SK-N-SH treated with all-trans-retinoic acid at 6 μM for 48 hours (cell line): Measurements from ENCODE around the gene SON.

Experiments used
- ATAC-seq: fragments of 200-7000 bp; cut with Tn5 transposase; 3 replicates; pipeline ENCODE4 v1.9.1; 2020; ENCODE audit warnings: mild to moderate bottlenecking, moderate library complexity
- ARNTL ChIP-seq: fragments of 450-650 bp; formaldehyde crosslinking; IDR thresholded peaks from 2 replicates; pipeline ENCODE4 v1.5.0; 2020; ENCODE audit warnings: low read depth, mild to moderate bottlenecking, moderate library complexity, borderline replicate concordance
- ESRRG ChIP-seq: fragments of 250-450 bp; sonication (Bioruptor Pico); IDR thresholded peaks from 2 replicates; pipeline ENCODE4 v1.6.1; 2021; ENCODE audit warnings: mild to moderate bottlenecking
- GLIS3 ChIP-seq: fragments of 250-450 bp; sonication (Bioruptor Pico); IDR thresholded peaks from 2 replicates; pipeline ENCODE4 v1.5.0; 2020; ENCODE audit warnings: mild to moderate bottlenecking, moderate library complexity
- ISL1 ChIP-seq: fragments of 250-450 bp; sonication (Bioruptor Pico); IDR thresholded peaks from 2 replicates; pipeline ENCODE4 v2.1.2; 2022; ENCODE audit warnings: mild to moderate bottlenecking, moderate library complexity
- OSR1 ChIP-seq: fragments of 250-450 bp; sonication (Bioruptor Pico); IDR thresholded peaks from 2 replicates; pipeline ENCODE4 v1.8.0; 2022; ENCODE audit warnings: moderate library complexity, mild to moderate bottlenecking, inconsistent platforms
- PPARA ChIP-seq: fragments of 250-450 bp; sonication (Bioruptor Pico); IDR thresholded peaks from 2 replicates; pipeline ENCODE4 v1.5.0; 2020; ENCODE audit warnings: mild to moderate bottlenecking, borderline replicate concordance
- RARB ChIP-seq: fragments of 250-450 bp; sonication (Bioruptor Pico); IDR thresholded peaks from 2 replicates; pipeline ENCODE4 v1.8.0; 2021; ENCODE audit warnings: mild to moderate bottlenecking, moderate library complexity
- SNAI2 ChIP-seq: fragments of 250-450 bp; sonication (Bioruptor Pico); IDR thresholded peaks from 2 replicates; pipeline ENCODE4 v1.5.0; 2020; ENCODE audit warnings: mild to moderate bottlenecking, moderate library complexity
- TCF4 ChIP-seq: fragments of 250-450 bp; sonication (Bioruptor Pico); IDR thresholded peaks from 2 replicates; pipeline ENCODE4 v1.8.0; 2021; ENCODE audit warnings: mild to moderate bottlenecking, moderate library complexity, borderline replicate concordance
- TOX ChIP-seq: fragments of 250-450 bp; sonication (Bioruptor Pico); IDR thresholded peaks from 2 replicates; pipeline ENCODE4 v1.8.0; 2021; ENCODE audit warnings: mild to moderate bottlenecking, moderate library complexity, borderline replicate concordance
- ZC3H10 ChIP-seq: fragments of 250-450 bp; sonication (Bioruptor Pico); IDR thresholded peaks from 2 replicates; pipeline ENCODE4 v1.5.1; 2021; ENCODE audit warnings: mild to moderate bottlenecking, moderate library complexity
- ZFP3 ChIP-seq: fragments of 250-450 bp; sonication (Bioruptor Pico); IDR thresholded peaks from 2 replicates; pipeline ENCODE4 v1.5.0; 2020; ENCODE audit warnings: mild to moderate bottlenecking, moderate library complexity
- ZFP30 ChIP-seq: fragments of 450-650 bp; formaldehyde crosslinking; IDR thresholded peaks from 2 replicates; pipeline ENCODE4 v1.5.0; 2022; ENCODE audit warnings: mild to moderate bottlenecking, moderate library complexity
- ZNF565 ChIP-seq: fragments of 450-650 bp; formaldehyde crosslinking; conservative IDR thresholded peaks from 2 replicates; pipeline ENCODE4 v1.5.0; 2020; ENCODE audit warnings: low read depth, mild to moderate bottlenecking, moderate library complexity
- ZNF70 ChIP-seq: fragments of 450-650 bp; formaldehyde crosslinking; IDR thresholded peaks from 2 replicates; pipeline ENCODE4 v1.5.0; 2020; ENCODE audit warnings: mild to moderate bottlenecking, moderate library complexity
- TF ChIP-seq, protein P1 (sequence below): fragments of 250-450 bp; sonication (Bioruptor Pico); IDR thresholded peaks from 2 replicates; pipeline ENCODE4 v1.5.1; 2021; ENCODE audit warnings: mild to moderate bottlenecking, moderate library complexity
- TF ChIP-seq, protein P2 (sequence below): fragments of 250-450 bp; sonication (Bioruptor Pico); IDR thresholded peaks from 2 replicates; pipeline ENCODE4 v1.8.0; 2020; ENCODE audit warnings: mild to moderate bottlenecking, moderate library complexity, borderline replicate concordance
- TF ChIP-seq, protein P3 (sequence below): fragments of 250-450 bp; sonication (Bioruptor Pico); IDR thresholded peaks from 2 replicates; pipeline ENCODE4 v1.5.0; 2020; ENCODE audit warnings: mild to moderate bottlenecking, moderate library complexity
- TF ChIP-seq, protein P4 (sequence below): fragments of 250-450 bp; sonication (Bioruptor Pico); IDR thresholded peaks from 2 replicates; pipeline ENCODE4 v1.5.1; 2020; ENCODE audit warnings: low read depth, mild to moderate bottlenecking, moderate library complexity
- TF ChIP-seq, protein P5 (sequence below): fragments of 250-450 bp; sonication (Bioruptor Pico); IDR thresholded peaks from 2 replicates; pipeline ENCODE4 v1.8.0; 2021; ENCODE audit warnings: low read depth, mild to moderate bottlenecking, moderate library complexity, borderline replicate concordance

SON gene

DNA sequence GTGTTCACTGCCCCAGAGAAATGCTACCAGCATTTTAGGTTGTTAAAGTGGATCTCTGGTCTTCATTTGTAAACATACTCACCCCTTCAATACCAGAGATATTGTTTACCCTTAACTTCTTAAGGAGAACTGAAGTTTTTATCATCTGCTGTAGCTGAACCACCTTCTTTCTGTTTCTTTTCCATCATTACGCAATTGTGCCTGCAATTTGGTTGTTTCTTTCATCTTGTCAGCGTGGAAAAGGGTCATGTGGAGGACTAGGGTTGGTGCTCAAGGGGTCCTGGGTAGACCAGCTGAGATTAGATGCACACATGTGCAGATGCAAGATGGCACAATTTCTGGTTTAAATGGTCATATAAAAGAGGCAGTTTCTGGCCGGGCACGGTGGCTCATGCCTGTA lies 23.9 kb upstream of the SON start:
- TF ChIP-seq SNAI2 (no peak), TCF4 (CRISPR knock-in tag) (no peak), RARB (CRISPR knock-in tag) (no peak), ZC3H10 (CRISPR knock-in tag) (no peak), ARNTL (no peak), OSR1 (CRISPR knock-in tag) (no peak), TOX (CRISPR knock-in tag) (no peak), ISL1 (no peak), ZFP3 (CRISPR knock-in tag) (no peak), PPARA (CRISPR knock-in tag) (no peak), GLIS3 (CRISPR knock-in tag) (no peak), ZNF565 (CRISPR knock-in tag) (no peak)
- TF ChIP-seq, protein P1, sequence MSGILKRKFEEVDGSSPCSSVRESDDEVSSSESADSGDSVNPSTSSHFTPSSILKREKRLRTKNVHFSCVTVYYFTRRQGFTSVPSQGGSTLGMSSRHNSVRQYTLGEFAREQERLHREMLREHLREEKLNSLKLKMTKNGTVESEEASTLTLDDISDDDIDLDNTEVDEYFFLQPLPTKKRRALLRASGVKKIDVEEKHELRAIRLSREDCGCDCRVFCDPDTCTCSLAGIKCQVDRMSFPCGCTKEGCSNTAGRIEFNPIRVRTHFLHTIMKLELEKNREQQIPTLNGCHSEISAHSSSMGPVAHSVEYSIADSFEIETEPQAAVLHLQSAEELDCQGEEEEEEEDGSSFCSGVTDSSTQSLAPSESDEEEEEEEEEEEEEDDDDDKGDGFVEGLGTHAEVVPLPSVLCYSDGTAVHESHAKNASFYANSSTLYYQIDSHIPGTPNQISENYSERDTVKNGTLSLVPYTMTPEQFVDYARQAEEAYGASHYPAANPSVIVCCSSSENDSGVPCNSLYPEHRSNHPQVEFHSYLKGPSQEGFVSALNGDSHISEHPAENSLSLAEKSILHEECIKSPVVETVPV (CRISPR knock-in tag) = no peak
- TF ChIP-seq, protein P2, sequence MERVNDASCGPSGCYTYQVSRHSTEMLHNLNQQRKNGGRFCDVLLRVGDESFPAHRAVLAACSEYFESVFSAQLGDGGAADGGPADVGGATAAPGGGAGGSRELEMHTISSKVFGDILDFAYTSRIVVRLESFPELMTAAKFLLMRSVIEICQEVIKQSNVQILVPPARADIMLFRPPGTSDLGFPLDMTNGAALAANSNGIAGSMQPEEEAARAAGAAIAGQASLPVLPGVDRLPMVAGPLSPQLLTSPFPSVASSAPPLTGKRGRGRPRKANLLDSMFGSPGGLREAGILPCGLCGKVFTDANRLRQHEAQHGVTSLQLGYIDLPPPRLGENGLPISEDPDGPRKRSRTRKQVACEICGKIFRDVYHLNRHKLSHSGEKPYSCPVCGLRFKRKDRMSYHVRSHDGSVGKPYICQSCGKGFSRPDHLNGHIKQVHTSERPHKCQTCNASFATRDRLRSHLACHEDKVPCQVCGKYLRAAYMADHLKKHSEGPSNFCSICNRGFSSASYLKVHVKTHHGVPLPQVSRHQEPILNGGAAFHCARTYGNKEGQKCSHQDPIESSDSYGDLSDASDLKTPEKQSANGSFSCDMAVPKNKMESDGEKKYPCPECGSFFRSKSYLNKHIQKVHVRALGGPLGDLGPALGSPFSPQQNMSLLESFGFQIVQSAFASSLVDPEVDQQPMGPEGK = no peak
- TF ChIP-seq, protein P3, sequence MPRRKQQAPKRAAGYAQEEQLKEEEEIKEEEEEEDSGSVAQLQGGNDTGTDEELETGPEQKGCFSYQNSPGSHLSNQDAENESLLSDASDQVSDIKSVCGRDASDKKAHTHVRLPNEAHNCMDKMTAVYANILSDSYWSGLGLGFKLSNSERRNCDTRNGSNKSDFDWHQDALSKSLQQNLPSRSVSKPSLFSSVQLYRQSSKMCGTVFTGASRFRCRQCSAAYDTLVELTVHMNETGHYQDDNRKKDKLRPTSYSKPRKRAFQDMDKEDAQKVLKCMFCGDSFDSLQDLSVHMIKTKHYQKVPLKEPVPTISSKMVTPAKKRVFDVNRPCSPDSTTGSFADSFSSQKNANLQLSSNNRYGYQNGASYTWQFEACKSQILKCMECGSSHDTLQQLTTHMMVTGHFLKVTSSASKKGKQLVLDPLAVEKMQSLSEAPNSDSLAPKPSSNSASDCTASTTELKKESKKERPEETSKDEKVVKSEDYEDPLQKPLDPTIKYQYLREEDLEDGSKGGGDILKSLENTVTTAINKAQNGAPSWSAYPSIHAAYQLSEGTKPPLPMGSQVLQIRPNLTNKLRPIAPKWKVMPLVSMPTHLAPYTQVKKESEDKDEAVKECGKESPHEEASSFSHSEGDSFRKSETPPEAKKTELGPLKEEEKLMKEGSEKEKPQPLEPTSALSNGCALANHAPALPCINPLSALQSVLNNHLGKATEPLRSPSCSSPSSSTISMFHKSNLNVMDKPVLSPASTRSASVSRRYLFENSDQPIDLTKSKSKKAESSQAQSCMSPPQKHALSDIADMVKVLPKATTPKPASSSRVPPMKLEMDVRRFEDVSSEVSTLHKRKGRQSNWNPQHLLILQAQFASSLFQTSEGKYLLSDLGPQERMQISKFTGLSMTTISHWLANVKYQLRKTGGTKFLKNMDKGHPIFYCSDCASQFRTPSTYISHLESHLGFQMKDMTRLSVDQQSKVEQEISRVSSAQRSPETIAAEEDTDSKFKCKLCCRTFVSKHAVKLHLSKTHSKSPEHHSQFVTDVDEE = no peak
- TF ChIP-seq, protein P4, sequence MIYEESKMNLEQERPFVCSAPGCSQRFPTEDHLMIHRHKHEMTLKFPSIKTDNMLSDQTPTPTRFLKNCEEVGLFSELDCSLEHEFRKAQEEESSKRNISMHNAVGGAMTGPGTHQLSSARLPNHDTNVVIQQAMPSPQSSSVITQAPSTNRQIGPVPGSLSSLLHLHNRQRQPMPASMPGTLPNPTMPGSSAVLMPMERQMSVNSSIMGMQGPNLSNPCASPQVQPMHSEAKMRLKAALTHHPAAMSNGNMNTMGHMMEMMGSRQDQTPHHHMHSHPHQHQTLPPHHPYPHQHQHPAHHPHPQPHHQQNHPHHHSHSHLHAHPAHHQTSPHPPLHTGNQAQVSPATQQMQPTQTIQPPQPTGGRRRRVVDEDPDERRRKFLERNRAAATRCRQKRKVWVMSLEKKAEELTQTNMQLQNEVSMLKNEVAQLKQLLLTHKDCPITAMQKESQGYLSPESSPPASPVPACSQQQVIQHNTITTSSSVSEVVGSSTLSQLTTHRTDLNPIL (CRISPR knock-in tag) = no peak
- ATAC-seq = no peak

DNA sequence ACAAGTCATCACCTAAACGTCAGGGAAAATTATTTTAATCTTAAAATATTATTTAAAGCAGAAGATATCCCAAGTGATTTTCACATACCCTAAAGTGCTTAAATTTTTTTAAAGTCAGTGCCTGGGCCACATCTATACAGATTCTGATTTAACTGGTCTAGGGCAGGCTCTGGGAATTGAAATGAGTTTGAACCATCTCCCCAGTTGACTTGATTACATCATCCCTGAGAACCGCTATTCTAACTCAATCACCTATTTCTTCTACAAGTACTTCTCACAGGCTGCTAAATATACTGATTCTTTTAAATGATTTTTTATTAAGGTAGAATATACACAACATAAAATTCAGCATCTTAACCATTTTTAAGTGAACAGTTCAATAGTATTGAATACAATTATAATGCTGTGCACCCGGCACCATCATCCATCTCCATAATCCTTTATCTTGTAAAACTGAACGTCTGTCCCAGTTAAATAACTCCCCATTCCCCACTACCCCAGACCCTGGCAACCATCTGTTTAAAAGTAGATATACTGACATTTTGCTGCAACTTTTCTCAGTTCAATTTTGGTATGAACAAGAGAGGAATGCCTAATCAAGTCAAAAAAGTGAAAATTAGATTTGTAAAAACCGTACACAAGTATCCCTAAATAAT lies 20.4 kb upstream of the SON start:
- ATAC-seq = no peak
- TF ChIP-seq GLIS3 (CRISPR knock-in tag) (no peak), ZFP30 (no peak), ESRRG (CRISPR knock-in tag) (no peak), ARNTL (no peak), ISL1 (no peak), ZNF70 (CRISPR knock-in tag) (no peak), TCF4 (CRISPR knock-in tag) (no peak), OSR1 (CRISPR knock-in tag) (no peak), RARB (CRISPR knock-in tag) (no peak), TOX (CRISPR knock-in tag) (no peak), ZC3H10 (CRISPR knock-in tag) (no peak), SNAI2 (no peak)
- TF ChIP-seq, protein P5, sequence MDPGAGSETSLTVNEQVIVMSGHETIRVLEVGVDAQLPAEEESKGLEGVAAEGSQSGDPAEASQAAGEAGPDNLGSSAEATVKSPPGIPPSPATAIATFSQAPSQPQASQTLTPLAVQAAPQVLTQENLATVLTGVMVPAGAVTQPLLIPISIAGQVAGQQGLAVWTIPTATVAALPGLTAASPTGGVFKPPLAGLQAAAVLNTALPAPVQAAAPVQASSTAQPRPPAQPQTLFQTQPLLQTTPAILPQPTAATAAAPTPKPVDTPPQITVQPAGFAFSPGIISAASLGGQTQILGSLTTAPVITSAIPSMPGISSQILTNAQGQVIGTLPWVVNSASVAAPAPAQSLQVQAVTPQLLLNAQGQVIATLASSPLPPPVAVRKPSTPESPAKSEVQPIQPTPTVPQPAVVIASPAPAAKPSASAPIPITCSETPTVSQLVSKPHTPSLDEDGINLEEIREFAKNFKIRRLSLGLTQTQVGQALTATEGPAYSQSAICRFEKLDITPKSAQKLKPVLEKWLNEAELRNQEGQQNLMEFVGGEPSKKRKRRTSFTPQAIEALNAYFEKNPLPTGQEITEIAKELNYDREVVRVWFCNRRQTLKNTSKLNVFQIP (CRISPR knock-in tag) = no peak
- TF ChIP-seq, protein P2 = no peak
- TF ChIP-seq, protein P4 (CRISPR knock-in tag) = no peak
